ENCODE data around the gene ALDOC.

GRCh38 chr17:28580959-28581358, 4.3 kb upstream of the ALDOC start:
- TF ChIP-seq, protein P1, sequence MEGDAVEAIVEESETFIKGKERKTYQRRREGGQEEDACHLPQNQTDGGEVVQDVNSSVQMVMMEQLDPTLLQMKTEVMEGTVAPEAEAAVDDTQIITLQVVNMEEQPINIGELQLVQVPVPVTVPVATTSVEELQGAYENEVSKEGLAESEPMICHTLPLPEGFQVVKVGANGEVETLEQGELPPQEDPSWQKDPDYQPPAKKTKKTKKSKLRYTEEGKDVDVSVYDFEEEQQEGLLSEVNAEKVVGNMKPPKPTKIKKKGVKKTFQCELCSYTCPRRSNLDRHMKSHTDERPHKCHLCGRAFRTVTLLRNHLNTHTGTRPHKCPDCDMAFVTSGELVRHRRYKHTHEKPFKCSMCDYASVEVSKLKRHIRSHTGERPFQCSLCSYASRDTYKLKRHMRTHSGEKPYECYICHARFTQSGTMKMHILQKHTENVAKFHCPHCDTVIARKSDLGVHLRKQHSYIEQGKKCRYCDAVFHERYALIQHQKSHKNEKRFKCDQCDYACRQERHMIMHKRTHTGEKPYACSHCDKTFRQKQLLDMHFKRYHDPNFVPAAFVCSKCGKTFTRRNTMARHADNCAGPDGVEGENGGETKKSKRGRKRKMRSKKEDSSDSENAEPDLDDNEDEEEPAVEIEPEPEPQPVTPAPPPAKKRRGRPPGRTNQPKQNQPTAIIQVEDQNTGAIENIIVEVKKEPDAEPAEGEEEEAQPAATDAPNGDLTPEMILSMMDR (IDR thresholded peaks at IDR 0.05): no peak
- TF ChIP-seq EZH2 (IDR thresholded peaks at IDR 0.05): no peak
